Measurements from ENCODE around the gene FBXO27.

FBXO27 gene

GRCh38 chr19:38978326-38978689 is 54.0 kb downstream of the FBXO27 start:
- peaks cover 4% of the 10 kb centered on the region; the same call in 1 of the 2 replicates for H3K9me3 ChIP-seq (ENCODE audit: insufficient read depth, low read depth, low read length)
- no peak overlapping the region for H3K4me3 ChIP-seq (ENCODE audit: low read length, poor library complexity, severe bottlenecking)
- H3F3A ChIP-seq (ENCODE audit: low read depth): no peaks in the 10 kb centered on the region
- H3K9me2 ChIP-seq (replicated peaks; ENCODE audit: low read depth, low read length): no peaks in the 10 kb centered on the region
- no peak overlapping the region for H2AFZ ChIP-seq (ENCODE audit: low read length)
- no peaks in the 10 kb centered on the region for H4K20me1 ChIP-seq (ENCODE audit: insufficient read depth, low read length, poor library complexity, severe bottlenecking)
- no peaks in the 10 kb centered on the region for H3K79me2 ChIP-seq (ENCODE audit: insufficient read depth, low read length)
- no peaks in the 10 kb centered on the region for H3K4me1 ChIP-seq (ENCODE audit: insufficient read depth, low read length, poor library complexity, severe bottlenecking)
- TF ChIP-seq EZH2phosphoT487 (IDR thresholded peaks at IDR 0.05; ENCODE audit: borderline replicate concordance): no peak
- no peak for TF ChIP-seq CTCF (conservative IDR thresholded peaks at IDR 0.05; ENCODE audit: low read length)
- H3K9ac ChIP-seq (ENCODE audit: low read depth, low read length, poor library complexity, severe bottlenecking): no peak overlapping the region
- H3K4me2 ChIP-seq (ENCODE audit: low read depth, low read length, poor library complexity, severe bottlenecking): no peak overlapping the region
- no peaks in the 10 kb centered on the region for H3K27me3 ChIP-seq (ENCODE audit: insufficient read depth, low read length, poor library complexity, severe bottlenecking)
- H3K36me3 ChIP-seq (ENCODE audit: insufficient read depth, low read length): no peaks in the 10 kb centered on the region

GRCh38 chr19:38977445-38978325 is 54.7 kb downstream of the FBXO27 start:
- H2AFZ ChIP-seq (ENCODE audit: low read length): no peak overlapping the region
- H3K4me1 ChIP-seq (ENCODE audit: insufficient read depth, low read length, poor library complexity, severe bottlenecking): no peaks in the 10 kb centered on the region
- H3F3A ChIP-seq (ENCODE audit: low read depth): no peaks in the 10 kb centered on the region
- no peaks in the 10 kb centered on the region for H3K79me2 ChIP-seq (ENCODE audit: insufficient read depth, low read length)
- no peak overlapping the region for H3K4me2 ChIP-seq (ENCODE audit: low read depth, low read length, poor library complexity, severe bottlenecking)
- H3K36me3 ChIP-seq (ENCODE audit: insufficient read depth, low read length): no peaks in the 10 kb centered on the region
- no peaks in the 10 kb centered on the region for H3K9me2 ChIP-seq (replicated peaks; ENCODE audit: low read depth, low read length)
- no peaks in the 10 kb centered on the region for H4K20me1 ChIP-seq (ENCODE audit: insufficient read depth, low read length, poor library complexity, severe bottlenecking)
- H3K9me3 ChIP-seq (ENCODE audit: insufficient read depth, low read depth, low read length): peaks cover 4% of the 10 kb centered on the region; the same call in 1 of the 2 replicates
- no peaks in the 10 kb centered on the region for H3K27me3 ChIP-seq (ENCODE audit: insufficient read depth, low read length, poor library complexity, severe bottlenecking)
- no peak overlapping the region for H3K4me3 ChIP-seq (ENCODE audit: low read length, poor library complexity, severe bottlenecking)
- no peak overlapping the region for H3K9ac ChIP-seq (ENCODE audit: low read depth, low read length, poor library complexity, severe bottlenecking)
- TF ChIP-seq CTCF (conservative IDR thresholded peaks at IDR 0.05; ENCODE audit: low read length): no peak
- no peak for TF ChIP-seq EZH2phosphoT487 (IDR thresholded peaks at IDR 0.05; ENCODE audit: borderline replicate concordance)

DNA sequence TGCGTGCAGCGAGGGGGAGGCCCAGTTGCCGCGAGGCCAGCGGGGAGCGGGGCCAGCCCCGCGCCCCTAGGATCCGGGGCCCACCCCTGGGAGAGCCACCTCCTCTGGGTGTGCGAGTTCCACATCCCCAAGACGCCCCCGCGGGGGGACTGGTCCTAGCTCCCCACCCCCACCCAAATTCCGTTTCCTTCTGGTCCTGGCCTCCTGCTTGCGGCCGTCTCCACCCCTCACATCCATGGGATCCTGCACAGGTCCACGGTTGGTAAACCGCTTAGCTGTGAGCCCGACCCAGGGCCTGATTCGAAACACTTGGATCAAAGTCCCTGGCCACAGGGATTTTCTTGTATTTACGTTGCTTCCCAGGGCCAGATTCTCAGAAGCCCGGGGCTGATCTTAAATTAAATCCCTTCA is 56.5 kb downstream of the FBXO27 start:
- Histone ChIP-seq H3K4me3 (ENCODE audit: low read length, poor library complexity, severe bottlenecking) (no peak overlapping the region), H3K4me2 (ENCODE audit: low read depth, low read length, poor library complexity, severe bottlenecking) (no peak overlapping the region), H3K9me3 (ENCODE audit: insufficient read depth, low read depth, low read length) (peaks cover 4% of the 10 kb centered on the region; the same call in 1 of the 2 replicates), H2AFZ (ENCODE audit: low read length) (no peak overlapping the region), H4K20me1 (ENCODE audit: insufficient read depth, low read length, poor library complexity, severe bottlenecking) (no peaks in the 10 kb centered on the region), H3K79me2 (ENCODE audit: insufficient read depth, low read length) (no peaks in the 10 kb centered on the region), H3F3A (ENCODE audit: low read depth) (no peaks in the 10 kb centered on the region), H3K9me2 (replicated peaks; ENCODE audit: low read depth, low read length) (no peaks in the 10 kb centered on the region), H3K27me3 (ENCODE audit: insufficient read depth, low read length, poor library complexity, severe bottlenecking) (no peaks in the 10 kb centered on the region), H3K36me3 (ENCODE audit: insufficient read depth, low read length) (no peaks in the 10 kb centered on the region), H3K9ac (ENCODE audit: low read depth, low read length, poor library complexity, severe bottlenecking) (no peak overlapping the region), H3K4me1 (ENCODE audit: insufficient read depth, low read length, poor library complexity, severe bottlenecking) (no peaks in the 10 kb centered on the region)
- no peak for TF ChIP-seq CTCF (conservative IDR thresholded peaks at IDR 0.05; ENCODE audit: low read length)
- TF ChIP-seq EZH2phosphoT487 (IDR thresholded peaks at IDR 0.05; ENCODE audit: borderline replicate concordance): no peak

Measured in Loucy (cell line).